C4-2B (cell line): ENCODE results near the gene PIAS1.
A peak's percentile ranks its signal among the peaks of the same experiment; 100 is the strongest.

ENCODE experiments used
- H3K27ac ChIP-seq: fragments of 450-650 bp; 2 replicates; pipeline ENCODE4 v1.5.1; 2017
- CTCF ChIP-seq: fragments of 450-650 bp; conservative IDR thresholded peaks from 2 replicates; pipeline ENCODE4 v1.5.1; 2017; ENCODE audit warnings: mild to moderate bottlenecking
- ZFX ChIP-seq: fragments of 450-650 bp; IDR thresholded peaks from 2 replicates; pipeline ENCODE4 v1.6.1; 2017

Gene PIAS1

GRCh38 chr15:68177742-68178141 lies 123.6 kb downstream of the PIAS1 start:
- no peak for TF ChIP-seq CTCF
- TF ChIP-seq ZFX: no peak
- H3K27ac ChIP-seq: no peak overlapping the region

GRCh38 chr15:68183616-68184315 lies 129.7 kb downstream of the PIAS1 start:
- no peak overlapping the region for H3K27ac ChIP-seq
- TF ChIP-seq CTCF: no peak

- no peak overlapping the region for H3K27ac ChIP-seq
- no peak for TF ChIP-seq CTCF
- no peak for TF ChIP-seq ZFX
These were observed 130.7 kb downstream of the PIAS1 start for GRCh38 chr15:68184616-68185480.

GRCh38 chr15:68186671-68187397 lies 132.7 kb downstream of the PIAS1 start:
- TF ChIP-seq ZFX (no peak), CTCF (no peak)
- H3K27ac ChIP-seq: no peak overlapping the region

GRCh38 chr15:68187559-68187958 lies 133.4 kb downstream of the PIAS1 start:
- TF ChIP-seq CTCF (no peak), ZFX (no peak)
- peak overlapping the region; percentile 47 for H3K27ac ChIP-seq

GRCh38 chr15:68188647-68189046 lies 134.5 kb downstream of the PIAS1 start:
- H3K27ac ChIP-seq: no peak overlapping the region
- TF ChIP-seq ZFX: no peak
- no peak for TF ChIP-seq CTCF

GRCh38 chr15:68190048-68190447 lies 135.9 kb downstream of the PIAS1 start:
- H3K27ac ChIP-seq: no peak overlapping the region
- no peak for TF ChIP-seq CTCF
- TF ChIP-seq ZFX: no peak
